ENCODE measurements around the gene SH3BGR.

GRCh38 chr21:39444421-39445180 is 7.2 kb upstream of the SH3BGR start:
- TF ChIP-seq, protein P1, sequence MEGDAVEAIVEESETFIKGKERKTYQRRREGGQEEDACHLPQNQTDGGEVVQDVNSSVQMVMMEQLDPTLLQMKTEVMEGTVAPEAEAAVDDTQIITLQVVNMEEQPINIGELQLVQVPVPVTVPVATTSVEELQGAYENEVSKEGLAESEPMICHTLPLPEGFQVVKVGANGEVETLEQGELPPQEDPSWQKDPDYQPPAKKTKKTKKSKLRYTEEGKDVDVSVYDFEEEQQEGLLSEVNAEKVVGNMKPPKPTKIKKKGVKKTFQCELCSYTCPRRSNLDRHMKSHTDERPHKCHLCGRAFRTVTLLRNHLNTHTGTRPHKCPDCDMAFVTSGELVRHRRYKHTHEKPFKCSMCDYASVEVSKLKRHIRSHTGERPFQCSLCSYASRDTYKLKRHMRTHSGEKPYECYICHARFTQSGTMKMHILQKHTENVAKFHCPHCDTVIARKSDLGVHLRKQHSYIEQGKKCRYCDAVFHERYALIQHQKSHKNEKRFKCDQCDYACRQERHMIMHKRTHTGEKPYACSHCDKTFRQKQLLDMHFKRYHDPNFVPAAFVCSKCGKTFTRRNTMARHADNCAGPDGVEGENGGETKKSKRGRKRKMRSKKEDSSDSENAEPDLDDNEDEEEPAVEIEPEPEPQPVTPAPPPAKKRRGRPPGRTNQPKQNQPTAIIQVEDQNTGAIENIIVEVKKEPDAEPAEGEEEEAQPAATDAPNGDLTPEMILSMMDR (IDR thresholded peaks at IDR 0.05; ENCODE audit: low read depth, low read length, poor library complexity, severe bottlenecking), result no peak
- no peak for TF ChIP-seq EZH2phosphoT487 (IDR thresholded peaks at IDR 0.05; ENCODE audit: borderline replicate concordance, low read length)
